Mucosa of gallbladder (tissue), 1 donor: ENCODE results near the gene DBP. TPM values are rescaled to one million over a fixed set of nuclear protein-coding genes. Genes with fewer than 3 reads are reported as not detected.

ENCODE experiments used
- DNase-seq: peaks from one replicate; pipeline ENCODE4 v3.0.0-alpha.2; 2020; ENCODE audit warnings: low spot score
- total RNA-seq: library from RNA; stranded (reverse); gene quantifications from one replicate; pipeline ENCODE4 v1.2.1, GENCODE V29; 2021
- donor health status: DM: no; HTN: no; CAD: no.

Gene DBP
- total RNA-seq, 1 donor from 2014 or later, result 39.9 TPM

DNA sequence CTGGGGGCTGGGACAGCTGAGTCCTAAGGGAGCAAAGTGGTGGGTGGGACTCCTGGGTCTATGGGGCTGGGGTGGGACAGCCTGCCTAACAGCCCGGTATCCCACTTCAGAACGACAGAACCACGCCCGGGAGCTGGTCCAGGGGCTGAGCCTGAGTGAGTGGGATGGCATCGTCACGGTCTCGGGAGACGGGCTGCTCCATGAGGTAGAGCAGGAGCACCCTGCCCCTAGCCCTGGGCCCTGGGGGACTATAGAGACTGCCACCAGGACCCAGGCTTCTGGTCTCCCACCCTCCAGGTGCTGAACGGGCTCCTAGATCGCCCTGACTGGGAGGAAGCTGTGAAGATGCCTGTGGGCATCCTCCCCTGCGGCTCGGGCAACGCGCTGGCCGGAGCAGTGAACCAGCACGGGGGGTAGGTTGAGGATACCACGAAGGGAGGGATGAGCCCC, 9.3 kb downstream of the DBP start:
- no peak for DNase-seq

DNA sequence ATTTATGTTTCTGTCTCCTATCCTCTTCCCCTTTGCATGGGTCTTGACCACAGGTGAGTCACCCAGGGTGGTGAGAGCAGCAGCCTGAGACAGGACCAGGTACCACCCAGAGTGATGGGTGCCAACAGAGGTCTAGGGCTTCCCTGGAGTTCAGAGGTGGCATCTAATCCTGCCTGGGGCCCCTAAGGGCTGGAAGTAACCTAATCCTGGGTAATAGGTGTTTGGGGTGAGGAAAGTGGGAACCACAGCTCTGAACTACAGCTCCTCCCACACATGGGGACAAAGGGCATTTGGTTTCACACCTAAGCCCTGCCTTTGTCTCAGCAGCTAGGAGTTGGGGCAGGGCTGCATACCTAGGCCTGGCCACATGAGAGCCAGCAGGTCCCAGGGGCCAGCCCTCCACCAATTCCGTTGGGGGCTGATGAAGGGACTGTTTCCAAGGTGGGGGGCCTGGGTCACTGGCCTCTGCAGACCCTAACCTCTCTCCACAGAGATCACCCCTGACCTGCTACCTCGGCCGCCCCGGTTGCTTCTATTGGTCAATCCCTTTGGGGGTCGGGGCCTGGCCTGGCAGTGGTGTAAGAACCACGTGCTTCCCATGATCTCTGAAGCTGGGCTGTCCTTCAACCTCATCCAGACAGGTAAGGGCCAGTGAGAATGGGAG, 9.8 kb downstream of the DBP start:
- DNase-seq, result no peak

DNA sequence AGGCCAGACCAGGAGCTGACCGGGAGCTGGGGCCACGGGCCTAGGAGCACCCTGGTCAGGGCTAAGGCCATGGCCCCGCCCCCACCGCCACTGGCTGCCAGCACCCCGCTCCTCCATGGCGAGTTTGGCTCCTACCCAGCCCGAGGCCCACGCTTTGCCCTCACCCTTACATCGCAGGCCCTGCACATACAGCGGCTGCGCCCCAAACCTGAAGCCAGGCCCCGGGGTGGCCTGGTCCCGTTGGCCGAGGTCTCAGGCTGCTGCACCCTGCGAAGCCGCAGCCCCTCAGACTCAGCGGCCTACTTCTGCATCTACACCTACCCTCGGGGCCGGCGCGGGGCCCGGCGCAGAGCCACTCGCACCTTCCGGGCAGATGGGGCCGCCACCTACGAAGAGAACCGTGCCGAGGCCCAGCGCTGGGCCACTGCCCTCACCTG, 11.3 kb downstream of the DBP start:
- no peak for DNase-seq

DNA sequence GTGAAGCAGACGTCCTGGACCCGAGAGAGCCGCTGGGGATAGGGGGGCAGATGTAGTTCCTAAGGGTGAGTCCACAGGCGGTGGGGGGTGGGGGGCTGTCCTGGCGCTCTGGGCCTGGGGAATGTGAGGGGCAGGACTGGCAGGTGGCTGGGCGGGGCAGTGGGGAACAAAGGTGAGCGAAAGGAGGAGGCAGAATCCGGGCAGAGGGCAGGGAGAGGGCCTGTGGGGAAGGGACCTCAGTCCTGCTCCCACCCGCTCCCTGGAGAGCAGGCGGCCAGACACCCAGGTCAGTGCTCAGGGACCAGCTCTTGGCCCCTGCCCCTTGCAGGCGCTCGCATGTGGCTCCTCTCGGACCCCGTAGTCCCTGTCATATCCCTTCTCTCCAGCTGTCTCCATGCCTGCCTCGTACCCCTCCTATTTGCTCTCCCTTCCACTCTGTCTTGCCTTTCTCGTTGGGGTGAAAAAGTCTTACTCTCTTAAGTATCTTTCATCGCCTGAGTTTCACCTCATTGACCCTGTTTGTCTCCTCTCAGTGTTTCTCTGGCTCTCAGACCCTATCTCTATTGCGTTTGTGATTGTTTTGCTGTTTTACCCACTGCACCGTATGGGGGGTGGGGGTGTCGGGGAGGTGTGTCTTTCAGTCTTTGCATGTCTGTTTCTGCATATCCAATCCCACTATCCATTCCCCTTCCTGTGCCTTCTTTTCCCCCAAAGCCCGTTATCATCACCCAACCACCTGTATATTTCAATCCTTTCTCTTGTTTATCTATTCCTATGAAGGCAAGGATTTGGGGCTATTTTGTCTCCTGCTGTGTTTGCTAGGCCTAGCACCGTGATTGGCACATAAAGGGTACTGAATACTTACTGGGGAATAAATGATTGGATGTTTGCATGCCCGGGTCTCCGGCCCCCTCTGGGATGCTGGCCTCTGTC, 12.1 kb downstream of the DBP start:
- DNase-seq, result no peak

DNA sequence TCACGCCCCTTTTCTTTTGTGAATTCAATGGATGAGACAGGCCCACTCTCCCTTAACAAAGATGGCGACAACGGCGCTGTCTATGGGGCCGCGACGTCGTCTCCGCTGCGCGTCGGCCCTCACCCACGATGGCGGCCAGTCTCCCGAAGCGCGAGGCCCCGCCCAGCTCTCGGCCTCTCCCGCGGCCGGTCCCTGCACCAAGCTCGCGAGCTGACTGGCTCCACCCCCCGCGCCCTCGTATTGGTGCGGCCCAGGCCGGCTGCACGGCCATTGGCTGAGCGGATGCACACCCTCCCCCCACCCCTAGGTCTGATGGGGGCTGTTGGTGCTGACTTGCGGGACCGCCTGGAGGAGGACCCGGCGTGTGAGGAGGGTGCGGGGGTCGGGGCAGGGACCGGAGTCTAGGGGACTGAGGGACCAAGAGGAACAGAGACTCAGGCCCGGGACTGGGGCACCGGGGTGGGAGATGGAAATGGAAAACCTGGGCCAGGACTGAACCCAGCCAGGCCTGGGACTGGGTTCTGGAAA, 13.0 kb downstream of the DBP start:
- peak; percentile 97 for DNase-seq

DNA sequence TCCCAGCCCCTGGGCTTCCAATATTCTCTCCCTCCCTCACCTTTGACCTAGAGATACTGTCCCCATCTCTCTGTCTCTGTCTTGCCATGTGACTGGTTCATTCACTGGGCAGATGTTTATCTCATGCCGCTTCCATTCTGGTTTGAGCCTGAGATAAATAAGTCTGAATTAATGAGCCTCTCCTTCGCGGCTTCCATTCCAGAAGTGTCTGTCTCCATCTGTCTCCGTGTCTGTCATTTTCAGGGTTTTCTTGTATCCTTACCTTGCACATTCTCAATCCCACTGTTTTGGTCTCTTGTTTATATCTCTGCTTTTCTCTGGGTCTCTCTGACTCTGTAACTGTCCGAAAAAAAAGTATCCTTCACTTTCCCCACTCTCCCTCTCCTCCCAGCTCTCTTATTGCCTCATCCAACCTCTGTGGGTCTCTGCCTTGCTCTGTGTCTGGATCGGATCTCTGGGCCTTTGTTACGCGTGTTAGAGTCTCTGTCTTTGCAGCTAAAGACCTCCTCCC, 13.6 kb downstream of the DBP start:
- DNase-seq, result no peak

DNA sequence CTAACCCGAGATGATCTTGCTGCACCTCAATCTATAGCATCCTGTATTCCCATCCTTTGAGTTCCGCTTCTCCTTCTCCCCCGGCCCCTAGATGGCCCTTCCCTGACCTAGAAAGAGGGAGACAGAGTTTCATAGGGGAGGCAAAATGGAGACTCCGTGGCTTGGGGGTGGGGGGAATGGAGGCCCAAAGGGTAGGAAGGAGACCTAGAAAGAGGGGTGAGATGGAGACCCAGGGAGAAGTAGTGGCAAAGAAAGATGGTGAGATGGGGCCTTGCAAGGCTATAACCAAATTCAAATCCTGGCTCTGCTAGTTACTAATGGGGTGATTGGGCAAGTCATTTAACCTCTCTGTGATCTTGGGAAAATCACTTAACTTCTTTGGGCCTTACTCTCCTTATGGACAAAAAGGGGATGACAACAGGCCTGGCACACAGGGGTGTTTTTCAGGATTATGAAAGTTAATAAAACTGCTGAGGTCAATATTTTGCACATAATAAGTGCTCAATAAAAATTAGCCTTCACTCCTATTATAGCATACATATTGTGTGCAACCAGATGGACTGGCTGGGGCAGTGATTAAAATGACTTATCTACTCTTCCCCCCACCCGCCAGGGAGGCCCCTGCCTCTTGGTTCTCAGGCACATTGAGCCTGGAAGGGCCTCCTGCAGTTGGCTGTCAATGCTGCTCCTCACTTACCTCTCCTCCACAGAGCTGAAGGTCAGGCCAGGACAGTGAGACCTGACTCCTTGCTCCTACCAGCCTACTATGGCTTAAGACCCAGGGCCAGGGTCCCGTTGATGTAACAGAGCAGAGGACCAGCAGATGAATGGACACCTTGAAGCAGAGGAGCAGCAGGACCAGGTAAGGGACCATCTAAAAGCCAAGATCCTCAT, 17.2 kb downstream of the DBP start:
- no peak for DNase-seq

DNA sequence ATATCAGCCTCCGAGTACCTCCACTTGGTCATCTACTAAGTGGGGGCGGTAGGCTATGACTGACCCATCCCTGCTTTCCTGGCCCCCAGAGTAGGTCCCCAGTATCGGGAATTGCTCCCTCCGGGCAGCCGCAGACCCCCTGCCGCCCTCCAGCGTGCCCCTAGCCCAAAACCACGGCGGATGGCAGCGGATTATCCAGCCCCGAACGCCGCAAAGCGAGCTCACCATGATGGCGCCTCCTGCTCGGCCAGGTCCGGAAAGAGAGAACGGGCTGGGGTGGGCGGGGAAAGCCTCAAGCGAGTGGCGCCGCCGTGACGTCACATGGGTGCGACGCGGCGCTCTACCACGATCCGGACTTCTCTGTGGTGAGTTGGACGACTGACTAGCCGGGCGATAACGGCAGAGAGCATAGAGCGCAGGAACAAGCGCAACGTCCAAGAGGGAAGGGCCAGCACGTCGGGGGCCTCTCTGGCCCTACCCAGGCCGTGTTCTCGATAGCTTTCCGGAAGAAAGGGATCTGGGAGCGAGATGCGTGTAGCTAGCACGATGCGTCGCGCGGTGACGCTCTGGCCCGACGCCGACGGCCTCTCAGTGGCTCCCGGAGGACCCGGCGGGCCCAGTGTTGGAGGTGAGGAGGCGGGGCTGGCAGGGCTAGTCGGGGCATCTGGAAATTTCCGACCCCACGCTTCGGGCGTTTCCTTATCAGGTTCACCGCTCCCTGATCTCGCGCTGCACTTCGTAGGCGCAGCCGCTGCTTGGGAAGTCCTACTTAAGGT, 18.1 kb downstream of the DBP start, which contains the start of the genes RPL18 and SPHK2:
TSS of gene RPL18 (minus strand) at position 263 of the 776 bp plus-strand sequence. CDS start at position 228, 35 bp downstream.
TSS of gene SPHK2 (plus strand) at position 591 of the 776 bp plus-strand sequence. CDS start 1,009 bp downstream, outside the sequence.
- peak; percentile 99 for DNase-seq

DNA sequence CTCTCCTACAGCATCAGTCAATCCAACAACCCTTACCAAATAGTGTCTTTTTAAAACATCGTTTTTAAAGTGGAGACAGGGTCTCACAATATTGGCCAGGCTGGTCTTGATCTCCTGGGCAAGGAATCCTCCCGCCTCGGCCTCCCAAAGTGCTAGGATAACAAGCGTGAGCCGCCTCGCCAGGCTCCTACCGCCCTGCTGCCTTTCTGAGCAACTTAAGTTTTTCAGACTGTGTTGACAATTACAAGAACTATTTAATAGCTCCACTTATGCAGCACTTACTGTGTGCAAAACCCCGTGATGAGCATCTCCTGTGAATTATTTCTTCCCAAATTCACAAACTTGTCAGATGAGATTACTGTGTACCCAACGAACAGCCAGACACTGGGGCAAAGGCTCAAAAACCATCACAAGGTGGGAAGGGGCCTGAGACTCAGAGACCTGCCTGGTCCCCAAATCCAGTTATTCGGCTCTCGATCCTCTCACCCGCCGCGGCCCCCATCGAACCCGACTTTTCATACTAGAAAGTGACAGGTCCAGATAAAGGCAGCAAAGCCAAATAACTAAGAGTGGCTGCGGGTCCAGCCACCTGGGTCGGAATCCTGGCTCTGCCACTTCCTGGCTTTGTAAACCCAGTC, 18.8 kb downstream of the DBP start:
- no peak for DNase-seq

DNA sequence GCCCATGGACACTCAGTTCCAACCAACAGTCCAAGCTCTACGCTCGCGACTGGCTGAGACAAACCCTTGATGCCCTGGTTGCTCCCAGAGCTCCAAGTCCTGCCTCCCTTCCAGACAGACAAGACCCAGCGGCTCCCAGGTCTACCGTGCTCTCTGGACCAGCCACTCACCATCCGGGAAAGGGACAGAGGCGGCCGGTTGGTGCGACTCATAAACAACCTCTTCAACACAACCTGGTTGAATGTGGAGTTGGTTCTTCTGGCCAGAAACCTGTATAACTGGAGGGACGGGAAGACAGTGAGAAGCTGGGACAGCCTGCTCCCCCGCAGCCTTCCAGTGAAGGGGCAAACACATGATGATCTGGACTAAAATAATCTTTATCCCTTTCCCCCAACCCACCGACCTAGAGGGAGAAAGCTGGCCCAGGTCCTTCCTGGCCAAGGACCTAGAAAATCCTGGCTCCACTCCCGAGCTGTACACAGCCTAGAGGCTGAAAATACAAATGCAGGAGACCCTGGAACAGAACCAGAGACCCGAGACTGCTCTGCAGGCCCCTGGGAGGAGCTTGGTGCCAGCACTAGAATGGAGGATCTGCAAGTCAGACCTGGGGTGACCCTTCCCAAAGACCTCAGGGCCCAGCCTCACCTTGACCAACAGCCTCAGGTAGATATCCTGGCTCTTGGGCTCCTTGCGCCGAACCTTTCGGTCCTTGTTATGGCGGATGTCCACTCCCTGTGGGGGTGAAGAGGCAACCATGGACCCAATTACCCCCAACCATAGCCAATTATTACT, 19.8 kb downstream of the DBP start:
- DNase-seq, result no peak

DNA sequence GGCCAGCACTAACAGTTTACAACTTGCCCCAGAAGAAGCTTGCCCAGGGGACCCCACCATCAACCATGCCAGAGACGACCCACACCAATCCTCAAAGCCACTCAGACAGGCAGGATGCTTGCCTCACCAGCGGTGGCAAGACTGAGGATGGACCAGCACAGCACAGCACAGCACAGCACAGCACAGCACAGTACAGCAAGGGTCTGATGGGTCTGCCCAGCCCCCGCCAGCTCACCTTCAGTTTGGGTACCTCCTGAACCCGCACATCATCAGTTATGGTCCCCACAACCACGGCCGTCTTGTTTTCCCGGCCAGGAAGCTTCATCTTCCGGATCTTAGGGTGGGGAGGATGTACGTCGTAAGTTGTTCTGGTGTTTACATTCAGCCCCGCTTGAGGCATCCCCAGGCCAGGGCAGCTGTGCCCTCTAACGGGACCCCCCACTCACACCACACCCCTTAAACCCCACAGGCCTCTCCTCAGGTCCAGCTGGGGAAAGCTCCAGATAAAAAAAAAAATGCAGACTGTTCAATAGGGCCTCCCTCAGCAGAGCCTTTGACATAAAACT, 20.6 kb downstream of the DBP start:
- no peak for DNase-seq

DNA sequence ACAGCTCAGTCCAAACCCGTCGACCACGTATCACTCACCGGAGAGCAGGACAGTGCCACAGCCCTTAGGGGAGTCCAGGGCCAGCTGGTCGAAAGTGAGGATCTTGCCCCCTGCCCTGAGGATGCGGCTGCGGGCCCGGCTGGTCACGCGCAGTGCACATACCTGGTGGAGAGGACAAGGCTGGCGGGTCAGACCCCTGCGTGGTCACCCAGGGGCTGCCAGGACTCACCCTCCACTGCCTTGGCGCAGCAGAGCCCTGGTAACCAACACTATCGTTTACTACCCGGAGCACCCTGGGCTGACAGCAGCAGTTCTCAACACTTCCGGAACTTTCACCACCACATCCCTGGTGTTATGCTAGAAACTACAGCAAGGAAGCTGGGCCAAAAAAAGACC, 21.1 kb downstream of the DBP start:
- DNase-seq, result no peak

DNA sequence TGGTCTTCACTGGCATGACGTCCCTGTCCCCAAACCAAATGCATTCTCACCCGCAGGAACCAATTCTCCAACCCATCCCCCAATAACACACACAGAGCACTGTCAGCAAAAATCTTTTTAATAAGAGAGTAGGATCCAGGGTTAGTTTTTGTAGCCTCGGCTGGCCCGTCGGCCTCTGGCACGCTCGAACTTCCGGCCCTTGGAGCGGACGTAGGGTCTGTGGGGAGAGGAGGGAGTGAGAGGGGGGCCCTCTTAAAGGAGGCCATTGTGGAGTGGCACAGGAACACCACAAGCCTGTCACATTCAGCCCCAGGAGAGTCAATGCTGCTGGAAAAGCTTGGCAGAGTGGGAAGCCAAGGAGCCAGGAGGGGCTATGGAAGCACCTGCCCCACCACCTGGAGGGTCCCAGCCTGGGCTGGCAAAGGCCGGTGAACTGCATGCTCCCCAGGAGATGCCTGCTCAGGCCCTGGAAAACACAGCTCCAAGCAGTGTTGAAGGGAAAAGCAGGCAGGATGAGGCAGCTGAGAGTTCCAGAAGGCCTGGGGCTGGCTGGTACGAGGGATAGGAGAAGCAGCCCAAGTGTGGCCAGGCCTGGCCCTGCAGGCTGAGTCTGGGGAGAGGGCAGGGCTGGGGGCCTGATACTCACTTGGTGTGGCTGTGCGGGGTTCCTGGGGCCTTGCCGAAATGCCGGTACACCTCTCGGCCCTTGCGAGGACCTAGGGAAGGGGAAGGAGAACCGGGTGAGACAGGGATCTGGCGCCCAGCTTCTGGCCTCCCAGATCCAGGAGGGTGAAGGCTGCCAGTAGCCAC, 21.7 kb downstream of the DBP start:
- DNase-seq, result no peak

DNA sequence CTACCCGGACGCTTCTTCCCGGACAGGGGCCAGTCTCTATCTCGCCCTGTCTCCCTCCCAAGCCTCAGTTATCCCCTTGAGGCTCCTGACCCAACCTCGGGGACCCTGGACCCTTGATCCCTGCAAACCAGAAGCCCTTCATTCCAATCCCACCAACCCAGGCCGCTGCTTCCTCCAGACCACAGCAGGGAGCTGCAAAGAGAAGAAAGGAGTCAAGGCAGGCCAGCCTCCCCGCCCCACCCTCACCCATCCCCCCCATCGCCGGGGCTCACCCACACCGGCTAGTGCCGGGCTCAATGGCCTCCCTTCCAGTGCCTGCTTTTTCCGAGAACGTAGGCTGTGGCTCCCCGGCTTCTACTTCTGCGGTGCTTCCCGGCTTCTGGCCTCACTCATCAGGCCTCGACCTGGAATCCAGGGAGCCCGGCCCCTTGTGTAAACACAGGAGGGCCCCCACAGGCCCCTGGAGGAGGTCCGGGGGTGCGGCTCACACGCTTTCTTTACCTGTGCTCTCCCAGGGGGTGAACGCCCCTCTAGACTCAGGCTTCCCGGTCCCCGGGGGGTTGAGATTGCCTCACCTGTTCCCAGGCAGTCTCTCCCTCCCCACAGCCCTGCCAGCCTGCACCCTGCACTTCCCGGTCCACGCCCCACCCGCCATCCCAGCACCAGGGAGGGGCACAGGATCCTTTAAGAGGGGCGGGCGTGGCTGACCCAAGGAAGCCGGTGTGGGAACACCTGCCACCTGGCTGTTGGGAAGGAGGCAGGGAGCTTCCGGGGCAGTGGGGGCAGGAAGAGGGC, 22.5 kb downstream of the DBP start, which contains the start of gene FAM83E:
TSS of gene FAM83E (minus strand) at position 641 of the 795 bp plus-strand sequence. CDS start 1,704 bp downstream, outside the sequence.
- DNase-seq, result peak; percentile 89

DNA sequence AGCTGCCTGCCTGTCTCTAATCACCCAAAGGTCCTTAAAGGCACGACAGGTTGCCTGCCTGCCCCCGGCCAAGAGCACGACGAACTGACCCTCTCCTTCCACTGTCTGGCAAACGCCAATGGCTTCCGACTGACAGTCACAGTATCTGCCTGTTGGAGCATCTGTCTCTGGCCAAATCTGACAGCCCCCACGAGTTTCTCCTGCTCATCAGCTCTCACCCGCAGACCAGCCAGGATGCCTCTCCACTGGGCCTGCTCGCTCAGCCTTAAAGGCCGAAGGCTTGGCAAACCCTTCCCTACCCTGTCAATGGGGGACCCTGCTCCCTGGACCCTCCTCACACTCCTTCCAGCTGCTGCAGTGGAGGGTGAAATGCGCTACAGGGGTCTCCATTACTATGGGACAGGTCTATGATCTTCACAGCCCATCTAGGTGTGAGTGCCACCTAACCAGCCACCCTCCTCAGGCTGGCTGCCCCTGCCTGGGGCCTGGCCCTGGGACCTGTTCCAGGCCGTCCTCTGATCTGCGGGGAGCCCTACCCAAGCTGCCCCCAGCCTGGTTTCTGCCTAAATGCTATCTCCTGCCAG, 23.2 kb downstream of the DBP start:
- DNase-seq, result no peak
